Measurements from ENCODE around the gene PPP4R2. TPM values are rescaled to one million over a fixed set of nuclear protein-coding genes. Genes with fewer than 3 reads are reported as not detected.
A peak's percentile ranks its signal among the peaks of the same experiment; 100 is the strongest.

The PPP4R2 gene
- polyA plus RNA-seq, 3 donors, result 14.3 to 25.4 (median 18.7) TPM

- Histone ChIP-seq H3K79me2 (ENCODE audit: insufficient read depth, low read length) (no peaks in the 10 kb centered on the region), H3K9me3 (replicated peaks in 1 of 2; ENCODE audit: control insufficient read depth in 1 of 2, insufficient read depth in 1 of 2, low read length in 2 of 2) (no peaks in the 10 kb centered on the region), H3K4me3 (replicated peaks in 1 of 3; ENCODE audit: low read depth in 2 of 3, low read length in 3 of 3) (no peak overlapping the region), H3K27ac (ENCODE audit: low read depth in 1 of 2, low read length in 2 of 2) (no peak overlapping the region), H3K36me3 (replicated peaks in 1 of 2; ENCODE audit: control insufficient read depth in 1 of 2, insufficient read depth in 2 of 2, low read length in 2 of 2) (peaks cover 14 to 15% of the 10 kb centered on the region in 2 donors), H3K4me2 (replicated peaks; ENCODE audit: extremely low read depth, low read length, poor library complexity, severe bottlenecking) (no peak overlapping the region), H3K27me3 (ENCODE audit: control insufficient read depth in 2 of 2, insufficient read depth in 2 of 2, low read length in 2 of 2) (no peaks in the 10 kb centered on the region), H2AFZ (ENCODE audit: insufficient read depth, low read depth, low read length, poor library complexity, severe bottlenecking) (no peak overlapping the region), H4K20me1 (ENCODE audit: insufficient read depth, low read length) (no peaks in the 10 kb centered on the region), H3K9ac (ENCODE audit: insufficient read depth, low read length, poor library complexity, severe bottlenecking) (no peak overlapping the region), H3K4me1 (ENCODE audit: control insufficient read depth in 1 of 2, insufficient read depth in 2 of 2, low read length in 2 of 2) (no peaks in the 10 kb centered on the region)
- no CpG with 5 or more reads among the region's 1 CpG for WGBS (ENCODE audit: insufficient coverage)
- peaks cover 3% of the 10 kb centered on the region for H3K4me1 Mint-ChIP-seq
- intact Hi-C loops (cut with micrococcal nuclease), result no loop called here
- peaks cover 0 to 3% (median 2%) of the 10 kb centered on the region in 3 donors for H3K27me3 Mint-ChIP-seq (ENCODE audit: low read depth in 3 of 3)
- no peaks in the 10 kb centered on the region for H3K9me3 Mint-ChIP-seq
- H3K27ac Mint-ChIP-seq, result peak overlapping the region in 1 of 7 donors; percentile 54
- peaks cover 7 to 10% of the 10 kb centered on the region in 2 donors for H3K36me3 Mint-ChIP-seq
- H3K4me3 Mint-ChIP-seq, result no peak overlapping the region
- no peak for DNase-seq
- no peak for TF ChIP-seq CTCF (IDR thresholded peaks at IDR 0.05)
Measured at GRCh38 chr3:73071952-73072351, 75.3 kb downstream of the PPP4R2 start.

- Histone ChIP-seq H3K27ac (ENCODE audit: low read depth in 1 of 2, low read length in 2 of 2) (no peak overlapping the region), H3K4me2 (replicated peaks; ENCODE audit: extremely low read depth, low read length, poor library complexity, severe bottlenecking) (no peak overlapping the region), H3K9ac (ENCODE audit: insufficient read depth, low read length, poor library complexity, severe bottlenecking) (no peak overlapping the region), H3K27me3 (ENCODE audit: control insufficient read depth in 2 of 2, insufficient read depth in 2 of 2, low read length in 2 of 2) (no peaks in the 10 kb centered on the region), H3K79me2 (ENCODE audit: insufficient read depth, low read length) (no peaks in the 10 kb centered on the region), H4K20me1 (ENCODE audit: insufficient read depth, low read length) (no peaks in the 10 kb centered on the region), H3K36me3 (replicated peaks in 1 of 2; ENCODE audit: control insufficient read depth in 1 of 2, insufficient read depth in 2 of 2, low read length in 2 of 2) (peaks cover 8 to 10% of the 10 kb centered on the region in 2 donors), H3K9me3 (replicated peaks in 1 of 2; ENCODE audit: control insufficient read depth in 1 of 2, insufficient read depth in 1 of 2, low read length in 2 of 2) (no peaks in the 10 kb centered on the region), H3K4me3 (replicated peaks in 1 of 3; ENCODE audit: low read depth in 2 of 3, low read length in 3 of 3) (no peak overlapping the region), H2AFZ (ENCODE audit: insufficient read depth, low read depth, low read length, poor library complexity, severe bottlenecking) (no peak overlapping the region), H3K4me1 (ENCODE audit: control insufficient read depth in 1 of 2, insufficient read depth in 2 of 2, low read length in 2 of 2) (no peaks in the 10 kb centered on the region)
- no peak overlapping the region for H3K4me3 Mint-ChIP-seq
- peaks cover 3% of the 10 kb centered on the region for H3K4me1 Mint-ChIP-seq
- H3K9me3 Mint-ChIP-seq, result no peaks in the 10 kb centered on the region
- H3K27me3 Mint-ChIP-seq (ENCODE audit: low read depth in 3 of 3), result peaks cover 0 to 3% (median 2%) of the 10 kb centered on the region in 3 donors
- DNase-seq, result no peak
- intact Hi-C loops (cut with micrococcal nuclease), result no loop called here
- peaks cover 6 to 7% of the 10 kb centered on the region in 2 donors for H3K36me3 Mint-ChIP-seq
- H3K27ac Mint-ChIP-seq, result peak overlapping the region in 1 of 7 donors; percentile 30
- TF ChIP-seq CTCF (IDR thresholded peaks at IDR 0.05), result no peak
- no CpG with 5 or more reads among the region's 1 CpG for WGBS (ENCODE audit: insufficient coverage)
Measured at GRCh38 chr3:73072634-73073033, 76.0 kb downstream of the PPP4R2 start.

All from CD14-positive monocyte (primary cell).